A549 (cell line): ENCODE results near the gene NFIA. TPM values are rescaled to one million over a fixed set of nuclear protein-coding genes. Genes with fewer than 3 reads are reported as not detected.

ENCODE experiments used
- ATAC-seq, 2 experiments: fragments of 200-7000 bp in 1 of 2; fragments of >200 bp in 1 of 2; cut with Nextera tagmentation in 1 of 2; cut with Tn5 transposase in 1 of 2; 3 replicates each; pipeline versions ENCODE4 v1.8.0 to v1.9.1; 2018 to 2020; ENCODE audit warnings: mild to moderate bottlenecking in 1 of 2, moderate library complexity in 1 of 2
- CTCF ChIA-PET: fragments of 300-600 bp; sonication (Branson Sonifier 250); formaldehyde crosslinking; extraction: SDS; loops from one replicate; lab custom pipeline; 2021; ENCODE audit warnings: antibody characterized with exemption, inconsistent platforms; lab: Yijun Ruan, JAX
- POLR2A ChIA-PET: fragments of 350-600 bp; formaldehyde crosslinking; extraction: SDS; loops from one replicate; lab custom pipeline; 2021; ENCODE audit warnings: antibody characterized with exemption, inconsistent platforms; lab: Yijun Ruan, JAX
- DNase-seq, 2 experiments: peaks; one replicate each; pipeline versions ENCODE4 v3.0.0 to v3.0.0-alpha.2; 2011 to 2016; ENCODE audit warnings: low read depth in 1 of 2, low spot score in 1 of 2
- FAIRE-seq: peaks from 2 replicates; lab custom pipeline; 2011; peaks lifted over from hg19 to GRCh38; lab: Jason Lieb, UNC
- H3K27ac ChIP-seq, 2 experiments: fragments of >200 bp; sonication (Bioruptor Twin); formaldehyde crosslinking; 3 replicates each; pipeline ENCODE4 v1.5.1; 2016 to 2017
- H3K4me1 ChIP-seq: fragments of >200 bp; sonication (Bioruptor Twin); formaldehyde crosslinking; 3 replicates; pipeline ENCODE4 v1.6.1; 2016
- H3K4me2 ChIP-seq: fragments of >200 bp; sonication (Bioruptor Twin); formaldehyde crosslinking; 3 replicates; pipeline ENCODE4 v1.6.1; 2016
- H3K4me3 ChIP-seq: fragments of >200 bp; sonication (Bioruptor Twin); formaldehyde crosslinking; 3 replicates; pipeline ENCODE4 v1.5.1; 2016
- H3K9me3 ChIP-seq: fragments of >200 bp; sonication (Bioruptor Twin); formaldehyde crosslinking; 3 replicates; pipeline ENCODE4 v1.6.1; 2016
- CEBPB ChIP-seq, 2 experiments: fragments of >200 bp in 1 of 2; sonication (Bioruptor Twin) in 1 of 2; formaldehyde crosslinking in 1 of 2; IDR thresholded peaks; 2 replicates each; pipeline ENCODE4 v1.6.1; 2012 to 2016
- CHD4 ChIP-seq: fragments of 200-600 bp; sonication (generic); IDR thresholded peaks from 2 replicates; pipeline ENCODE4 v1.6.1; 2016; ENCODE audit warnings: antibody characterized with exemption, mild to moderate bottlenecking, borderline replicate concordance
- E2F6 ChIP-seq: IDR thresholded peaks from 2 replicates; pipeline ENCODE4 v1.6.1; 2012; ENCODE audit warnings: low read depth, borderline replicate concordance
- GATA3 ChIP-seq: IDR thresholded peaks from 2 replicates; pipeline ENCODE4 v1.6.1; 2012; ENCODE audit warnings: borderline replicate concordance
- HOXA7 ChIP-seq: fragments of 250-450 bp; sonication (Bioruptor Pico); IDR thresholded peaks from 2 replicates; pipeline ENCODE4 v1.5.0; 2020; ENCODE audit warnings: mild to moderate bottlenecking, moderate library complexity
- HOXB5 ChIP-seq: fragments of 250-450 bp; sonication (Bioruptor Pico); IDR thresholded peaks from 2 replicates; pipeline ENCODE4 v1.5.0; 2020; ENCODE audit warnings: mild to moderate bottlenecking, moderate library complexity
- JUNB ChIP-seq: fragments of >200 bp; sonication (Bioruptor Twin); formaldehyde crosslinking; IDR thresholded peaks from 2 replicates; pipeline ENCODE4 v1.6.1; 2016
- KDM1A ChIP-seq: fragments of 200-600 bp; sonication (generic); IDR thresholded peaks from 2 replicates; pipeline ENCODE4 v1.6.1; 2016; ENCODE audit warnings: low read depth, mild to moderate bottlenecking
- KDM5A ChIP-seq: fragments of 200-600 bp; sonication (generic); IDR thresholded peaks from 2 replicates; pipeline ENCODE4 v1.6.1; 2016; ENCODE audit warnings: antibody characterized with exemption, mild to moderate bottlenecking
- MAFK ChIP-seq: fragments of 450-650 bp; IDR thresholded peaks from 2 replicates; pipeline ENCODE4 v1.6.1; 2014; ENCODE audit not compliant: partially characterized antibody
- MAX ChIP-seq: IDR thresholded peaks from 2 replicates; pipeline ENCODE4 v1.6.1; 2012
- NPAS2 ChIP-seq: fragments of 250-450 bp; sonication (Bioruptor Pico); IDR thresholded peaks from 2 replicates; pipeline ENCODE4 v1.8.0; 2022; ENCODE audit warnings: mild to moderate bottlenecking, moderate library complexity, borderline replicate concordance
- RARB ChIP-seq: fragments of 250-450 bp; sonication (Bioruptor Pico); IDR thresholded peaks from 2 replicates; pipeline ENCODE4 v1.8.0; 2021; ENCODE audit warnings: mild to moderate bottlenecking, moderate library complexity
- RCOR1 ChIP-seq: fragments of 150-350 bp; IDR thresholded peaks from 2 replicates; pipeline ENCODE4 v1.6.1; 2014; ENCODE audit warnings: antibody characterized with exemption, low read length, low read depth
- RFX5 ChIP-seq: fragments of 450-650 bp; IDR thresholded peaks from 2 replicates; pipeline ENCODE4 v1.7.1; 2014; ENCODE audit warnings: antibody characterized with exemption, mild to moderate bottlenecking, moderate library complexity
- RNF2 ChIP-seq: fragments of 200-600 bp; sonication (generic); IDR thresholded peaks from 2 replicates; pipeline ENCODE4 v1.6.1; 2016; ENCODE audit warnings: low read depth, mild to moderate bottlenecking, antibody characterized with exemption, moderate library complexity, borderline replicate concordance
- TFCP2L1 ChIP-seq: fragments of 250-450 bp; sonication (Bioruptor Pico); IDR thresholded peaks from 2 replicates; pipeline ENCODE4 v1.5.0; 2021; ENCODE audit warnings: mild to moderate bottlenecking
- ZC3H11A ChIP-seq: fragments of 450-650 bp; IDR thresholded peaks from 2 replicates; pipeline ENCODE4 v1.6.1; 2014; ENCODE audit warnings: antibody characterized with exemption, mild to moderate bottlenecking
- ZSCAN20 ChIP-seq: fragments of 250-450 bp; sonication (Bioruptor Pico); IDR thresholded peaks from 2 replicates; pipeline ENCODE4 v1.8.0; 2022; ENCODE audit warnings: mild to moderate bottlenecking, moderate library complexity
- WGBS: methylation state at CpG from one replicate; pipeline ENCODE4 v1.1.6; 2017; ENCODE audit errors: missing lambda C conversion rate; 5-methylcytosine and 5-hydroxymethylcytosine counted together
- polyA plus RNA-seq, 4 experiments: library from polyadenylated mRNA; depleted of rRNA in 3 of 4; stranded (reverse); fragments of >200 nt; fragmentation: RNase III in 1 of 4; extraction: RNeasy Plus Mini Kit Qiagen cat#74134 plus additional on column Dnase treatment in 1 of 4; gene quantifications; 2 replicates in 3 of 4; 3 replicates in 1 of 4; pipeline ENCODE4 v1.2.3, GENCODE V29; 2011 to 2017
- TF ChIP-seq, protein P1 (sequence below): fragments of 150-350 bp; IDR thresholded peaks from 2 replicates; pipeline ENCODE4 v1.6.1; 2014; ENCODE audit warnings: low read depth, mild to moderate bottlenecking, low read length

NFIA gene
- polyA plus RNA-seq, 2 of the 4 experiments (the other 2 are of a cell fraction): 6.5 to 25.8 TPM

- ATAC-seq: no peak
- Histone ChIP-seq H3K9me3 (no peaks in the 10 kb centered on the region), H3K27ac (peak overlapping the region in 1 of 2 experiments; percentile 91; a peak in 4 of 6 replicates), H3K4me2 (no peak overlapping the region), H3K4me1 (peaks cover 63% of the 10 kb centered on the region), H3K4me3 (no peak overlapping the region)
- no peak for DNase-seq
- no peak for TF ChIP-seq CEBPB (IDR thresholded peaks at IDR 0.05)
- no peak for TF ChIP-seq KDM5A
- TF ChIP-seq MAFK: peak; percentile 39
- ChIA-PET POLR2A (no interaction called here), CTCF (no interaction called here)
- WGBS: 88% methylated on average over 8 of the region's 8 CpGs
- FAIRE-seq: no peak
Observed at GRCh38 chr1:61445269-61445825, 363.0 kb downstream of the NFIA start.

GRCh38 chr1:61446531-61446991, 364.2 kb downstream of the NFIA start:
- FAIRE-seq: no peak
- CTCF ChIA-PET: no interaction called here

GRCh38 chr1:61447106-61447967, 365.0 kb downstream of the NFIA start:
- FAIRE-seq (no peak), ATAC-seq (no peak), DNase-seq (no peak)
- Histone ChIP-seq H3K4me2 (no peak overlapping the region; the same call in 2 of the 3 replicates), H3K27ac (peak overlapping the region; percentile 52 to 91), H3K4me3 (no peak overlapping the region), H3K4me1 (peaks cover 64% of the 10 kb centered on the region), H3K9me3 (no peaks in the 10 kb centered on the region)
- POLR2A ChIA-PET: no interaction called here
- CTCF ChIA-PET: no interaction called here
- WGBS: 92% methylated on average over 19 of the region's 19 CpGs
- no peak for TF ChIP-seq KDM1A
- TF ChIP-seq CHD4: no peak
- no peak for TF ChIP-seq GATA3
- TF ChIP-seq ZSCAN20: no peak
- TF ChIP-seq CEBPB (IDR thresholded peaks at IDR 0.05): no peak

More at GRCh38 chr1:61446531-61446991, 364.2 kb downstream of the NFIA start:
- WGBS: 90% methylated on average over 7 of the region's 7 CpGs
- H3K4me3 ChIP-seq: no peak overlapping the region
- peaks cover 63% of the 10 kb centered on the region for H3K4me1 ChIP-seq
- peak overlapping the region; percentile 5; the same call in 1 of the 3 replicates for H3K4me2 ChIP-seq
- no peak for ATAC-seq
- POLR2A ChIA-PET: no interaction called here
- no peak for TF ChIP-seq E2F6
- TF ChIP-seq TFCP2L1 (CRISPR knock-in tag): no peak
- no peak for TF ChIP-seq NPAS2 (CRISPR knock-in tag)
- no peak for TF ChIP-seq GATA3
- TF ChIP-seq HOXA7 (CRISPR knock-in tag): no peak
- no peak for TF ChIP-seq RFX5
- no peak for TF ChIP-seq KDM5A
- TF ChIP-seq, protein P1, sequence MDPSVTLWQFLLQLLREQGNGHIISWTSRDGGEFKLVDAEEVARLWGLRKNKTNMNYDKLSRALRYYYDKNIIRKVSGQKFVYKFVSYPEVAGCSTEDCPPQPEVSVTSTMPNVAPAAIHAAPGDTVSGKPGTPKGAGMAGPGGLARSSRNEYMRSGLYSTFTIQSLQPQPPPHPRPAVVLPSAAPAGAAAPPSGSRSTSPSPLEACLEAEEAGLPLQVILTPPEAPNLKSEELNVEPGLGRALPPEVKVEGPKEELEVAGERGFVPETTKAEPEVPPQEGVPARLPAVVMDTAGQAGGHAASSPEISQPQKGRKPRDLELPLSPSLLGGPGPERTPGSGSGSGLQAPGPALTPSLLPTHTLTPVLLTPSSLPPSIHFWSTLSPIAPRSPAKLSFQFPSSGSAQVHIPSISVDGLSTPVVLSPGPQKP: no peak
- no peak for TF ChIP-seq RCOR1
- TF ChIP-seq JUNB: no peak
- no peak for TF ChIP-seq RNF2
- no peak for TF ChIP-seq RARB (CRISPR knock-in tag)
- no peak for TF ChIP-seq ZSCAN20
- TF ChIP-seq MAX: no peak
- no peak for TF ChIP-seq HOXB5 (CRISPR knock-in tag)
- TF ChIP-seq ZC3H11A: no peak
- DNase-seq: no peak
- no peaks in the 10 kb centered on the region for H3K9me3 ChIP-seq
- peak overlapping the region; percentile 52 to 91 for H3K27ac ChIP-seq
